Inflammatory macrophage (primary cell): Measurements from ENCODE around the gene AP3D1.
"Not testable (repeated sequence)": the region's sequence is repeated elsewhere in the genome, so short reads cannot be mapped to it uniquely, and the experiment has no call there.

ENCODE experiments used
- DNase-seq, 2 donors: peaks; one replicate each; pipeline ENCODE4 v3.0.0-alpha.2; 2020 to 2022

The AP3D1 gene

GRCh38 chr19:2149980-2150793, 1.2 kb downstream of the AP3D1 start:
- peak; percentile 36 to 63 for DNase-seq

GRCh38 chr19:2148482-2149135, 2.8 kb downstream of the AP3D1 start:
- DNase-seq = no peak

- peak in 1 of 2 donors; percentile 43 for DNase-seq
Observed at GRCh38 chr19:2145831-2146241, 5.5 kb downstream of the AP3D1 start.

GRCh38 chr19:2144190-2144589, 7.2 kb downstream of the AP3D1 start:
- no peak for DNase-seq

- DNase-seq = no peak
Observed at GRCh38 chr19:2142173-2142829, 9.1 kb downstream of the AP3D1 start.

GRCh38 chr19:2140138-2140569, 11.2 kb downstream of the AP3D1 start:
- DNase-seq = no peak

- DNase-seq = no peak
Observed at GRCh38 chr19:2139385-2140137, 11.8 kb downstream of the AP3D1 start.

GRCh38 chr19:2138061-2138728, 13.2 kb downstream of the AP3D1 start:
- DNase-seq = no peak

GRCh38 chr19:2136796-2137195, 14.6 kb downstream of the AP3D1 start:
- no peak for DNase-seq

GRCh38 chr19:2135474-2136402, 15.6 kb downstream of the AP3D1 start:
- no peak for DNase-seq

- no peak for DNase-seq
Observed at GRCh38 chr19:2132731-2133490, 18.5 kb downstream of the AP3D1 start.

- DNase-seq = no peak
Observed at GRCh38 chr19:2132191-2132590, 19.2 kb downstream of the AP3D1 start.

GRCh38 chr19:2131012-2131975, 20.1 kb downstream of the AP3D1 start:
- not testable (repeated sequence) for DNase-seq

GRCh38 chr19:2129892-2130770, 21.2 kb downstream of the AP3D1 start:
- DNase-seq = no peak

GRCh38 chr19:2129486-2129885, 21.9 kb downstream of the AP3D1 start:
- no peak for DNase-seq

- DNase-seq = no peak
Observed at GRCh38 chr19:2129022-2129421, 22.3 kb downstream of the AP3D1 start.

GRCh38 chr19:2128252-2128651, 23.1 kb downstream of the AP3D1 start:
- not testable (repeated sequence) for DNase-seq

- no peak for DNase-seq
Observed at GRCh38 chr19:2127758-2128157, 23.6 kb downstream of the AP3D1 start.
